Subcutaneous abdominal adipose tissue (tissue), 5 donors: ENCODE results near the gene ATP5MC3.
A peak's percentile ranks its signal among the peaks of the same experiment; 100 is the strongest.
"Not testable (repeated sequence)": the region's sequence is repeated elsewhere in the genome, so short reads cannot be mapped to it uniquely, and the experiment has no call there.

ENCODE experiments used
- H3K27ac ChIP-seq: one replicate; pipeline ENCODE4 v1.7.0; 2013; ENCODE audit warnings: low read depth, mild to moderate bottlenecking, inconsistent platforms, low read length, moderate library complexity
- H3K27me3 ChIP-seq, 5 donors: one replicate each; pipeline ENCODE4 v1.7.0; 2013; ENCODE audit warnings: low read length in 5 of 5, inconsistent platforms in 1 of 5; ENCODE audit not compliant: control insufficient read depth in 5 of 5, insufficient read depth in 4 of 5
- H3K36me3 ChIP-seq, 5 donors: one replicate each; pipeline ENCODE4 v1.7.0; 2013; ENCODE audit warnings: low read length in 5 of 5; ENCODE audit not compliant: control insufficient read depth in 5 of 5, insufficient read depth in 5 of 5
- H3K4me1 ChIP-seq, 5 donors: one replicate each; pipeline ENCODE4 v1.7.0; 2013; ENCODE audit warnings: low read length in 5 of 5, mild to moderate bottlenecking in 3 of 5, moderate library complexity in 1 of 5; ENCODE audit not compliant: control insufficient read depth in 5 of 5, insufficient read depth in 5 of 5
- H3K4me3 ChIP-seq, 5 donors: one replicate each; pipeline ENCODE4 v1.7.0; 2013; ENCODE audit warnings: low read length in 5 of 5, low read depth in 1 of 5
- H3K9ac ChIP-seq, 5 donors: one replicate each; pipeline ENCODE4 v1.7.0; 2013; ENCODE audit warnings: low read length in 5 of 5, mild to moderate bottlenecking in 4 of 5, moderate library complexity in 3 of 5
- H3K9me3 ChIP-seq, 5 donors: one replicate each; pipeline ENCODE4 v1.7.0; 2013; ENCODE audit warnings: low read length in 5 of 5; ENCODE audit not compliant: control insufficient read depth in 5 of 5
- donor health status: healthy.
- donor health status: healthy.
- donor health status: healthy.
- donor health status: healthy.
- donor health status: healthy.

ATP5MC3 gene

DNA sequence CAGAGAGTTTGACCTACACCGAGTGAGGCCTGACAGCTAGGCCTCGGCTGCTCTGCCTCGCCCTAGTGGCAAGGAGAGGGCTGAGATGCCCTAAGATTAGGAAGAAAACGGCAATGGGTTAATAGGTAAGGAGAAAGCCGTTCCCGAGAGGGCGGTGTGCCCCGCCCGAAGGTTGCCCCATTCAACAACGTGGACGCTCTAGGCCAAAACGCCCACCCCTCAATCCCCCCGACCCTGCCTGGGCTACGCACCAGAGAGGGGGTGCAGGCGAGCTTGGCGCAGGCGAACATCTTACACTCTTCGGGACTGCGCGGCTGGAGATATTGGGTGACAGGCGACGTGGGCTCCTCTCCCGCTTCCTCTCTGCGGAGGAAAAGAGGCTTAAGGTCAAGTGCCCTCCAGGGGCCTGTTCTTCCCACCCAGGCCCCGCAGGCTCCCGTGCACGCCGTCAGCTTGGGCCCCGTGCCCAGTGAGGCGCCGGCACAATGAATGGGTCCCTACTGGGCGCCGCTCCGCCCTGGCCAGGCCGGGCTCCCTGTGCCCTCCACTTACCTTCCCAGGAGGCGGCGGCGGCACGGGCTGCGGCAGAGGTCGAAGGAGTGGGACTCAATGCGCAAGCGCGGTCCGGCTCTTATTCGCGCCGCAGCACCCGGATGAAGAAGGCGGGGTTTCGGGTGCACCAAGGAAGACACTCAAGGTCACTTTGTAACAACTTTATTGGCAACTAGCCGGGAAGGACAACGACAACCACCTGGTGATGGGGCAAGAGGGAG, at the start of gene ATP5MC3:
Gene ATP5MC3, minus strand, starts transcription at position 607 of the 773 bp plus-strand sequence. Its CDS starts 317 bp downstream, at position 290.
- Histone ChIP-seq H3K27me3 (no peaks in the 10 kb centered on the region), H3K36me3 (peaks cover 24 to 36% (median 27%) of the 10 kb centered on the region in 5 donors), H3K4me1 (peaks cover 0 to 42% (median 32%) of the 10 kb centered on the region in 5 donors), H3K9me3 (no peaks in the 10 kb centered on the region), H3K27ac (peak within 1 kb of the TSS; percentile 97), H3K9ac (peak within 1 kb of the TSS; percentile 98 to 100 (median 99)), H3K4me3 (peak within 1 kb of the TSS; percentile 85 to 99 (median 95))

DNA sequence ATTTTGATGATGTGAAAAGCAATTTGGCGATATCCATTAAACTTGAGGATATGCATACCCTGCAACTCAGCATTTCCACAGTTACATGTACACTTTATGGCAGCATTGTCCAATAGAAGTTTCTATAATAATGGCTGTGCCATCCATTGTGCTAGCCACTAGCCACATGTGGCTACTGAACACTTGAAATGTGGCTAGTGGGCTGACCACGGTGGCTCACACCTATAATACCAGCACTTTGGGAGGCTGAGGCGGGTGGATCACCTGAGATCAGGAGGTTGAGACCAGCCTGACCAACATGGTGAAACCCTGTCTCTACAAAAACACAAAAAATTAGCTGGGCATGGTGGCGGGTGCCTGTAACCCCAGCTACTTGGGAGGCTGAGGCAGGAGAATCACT, 47.1 kb upstream of the ATP5MC3 start:
- H3K4me3 ChIP-seq, H3K36me3 ChIP-seq, H3K9ac ChIP-seq, H3K4me1 ChIP-seq, H3K27me3 ChIP-seq, H3K9me3 ChIP-seq, H3K27ac ChIP-seq: not testable (repeated sequence)

DNA sequence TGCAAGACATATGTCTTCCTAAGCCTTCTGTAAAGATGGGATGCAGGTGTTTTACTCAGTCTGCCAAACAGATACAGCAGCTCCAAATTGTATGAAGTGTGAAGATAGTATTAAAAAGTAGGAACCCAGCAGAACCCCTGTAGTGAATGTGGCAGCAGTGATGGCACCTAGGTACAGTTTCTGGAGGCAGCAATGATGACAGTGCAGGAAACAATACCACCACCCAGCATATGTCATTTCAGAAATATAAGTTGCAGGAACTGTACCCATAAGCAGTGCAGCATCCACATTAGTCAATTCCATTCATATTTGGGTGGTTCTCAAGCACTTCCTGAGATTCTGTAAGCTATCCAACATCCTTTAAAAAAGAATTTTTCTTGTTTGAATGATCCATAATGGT, 46.7 kb upstream of the ATP5MC3 start:
- Histone ChIP-seq H3K4me3 (no peak overlapping the region), H3K4me1 (no peaks in the 10 kb centered on the region), H3K27me3 (no peaks in the 10 kb centered on the region), H3K27ac (no peak overlapping the region), H3K9me3 (no peaks in the 10 kb centered on the region), H3K9ac (no peak overlapping the region), H3K36me3 (no peaks in the 10 kb centered on the region)

DNA sequence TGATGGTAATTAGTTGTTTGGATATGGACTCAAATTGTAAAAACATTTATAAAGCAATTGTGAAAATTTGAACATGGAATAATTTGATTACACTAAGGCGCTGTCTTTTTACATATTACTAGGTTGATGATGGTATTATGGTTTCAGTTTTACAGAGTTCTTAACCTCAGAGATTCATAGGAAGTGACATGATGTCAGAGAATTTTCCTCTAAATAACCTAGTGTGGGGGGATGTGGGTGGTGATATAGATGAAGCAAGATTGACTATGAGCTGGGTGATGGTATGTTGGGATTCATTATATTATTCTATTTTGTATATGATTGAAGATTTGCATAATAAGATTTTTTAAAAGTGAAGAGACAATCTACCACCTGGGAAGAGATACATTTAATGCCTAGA, 45.9 kb upstream of the ATP5MC3 start:
- no peaks in the 10 kb centered on the region for H3K4me1 ChIP-seq
- no peaks in the 10 kb centered on the region for H3K9me3 ChIP-seq
- H3K27me3 ChIP-seq, result no peaks in the 10 kb centered on the region
- H3K36me3 ChIP-seq, result no peaks in the 10 kb centered on the region
- no peak overlapping the region for H3K9ac ChIP-seq
- H3K4me3 ChIP-seq, result no peak overlapping the region
- H3K27ac ChIP-seq, result no peak overlapping the region

DNA sequence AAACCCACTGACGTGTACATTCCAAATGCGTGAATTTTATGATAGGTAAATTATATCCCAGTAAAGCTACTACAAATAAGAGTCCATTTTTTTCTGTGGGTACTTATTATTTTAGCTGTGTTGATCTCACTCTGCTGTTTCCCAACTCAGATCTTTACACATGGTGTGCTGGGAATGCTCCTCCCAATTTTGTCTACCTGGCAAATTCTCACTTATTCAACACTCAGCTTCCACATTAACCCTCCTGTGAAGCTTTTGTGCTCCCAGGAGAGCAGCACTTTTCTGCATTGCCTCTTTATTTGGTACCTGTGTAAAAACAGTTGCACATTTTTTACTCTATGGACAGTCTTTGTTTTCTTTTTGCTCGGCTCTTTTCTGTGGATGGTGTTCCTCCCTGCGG, 38.6 kb upstream of the ATP5MC3 start:
- Histone ChIP-seq H3K4me3 (no peak overlapping the region), H3K4me1 (no peaks in the 10 kb centered on the region), H3K27ac (no peak overlapping the region), H3K27me3 (no peaks in the 10 kb centered on the region), H3K9ac (no peak overlapping the region), H3K36me3 (no peaks in the 10 kb centered on the region), H3K9me3 (no peaks in the 10 kb centered on the region)

DNA sequence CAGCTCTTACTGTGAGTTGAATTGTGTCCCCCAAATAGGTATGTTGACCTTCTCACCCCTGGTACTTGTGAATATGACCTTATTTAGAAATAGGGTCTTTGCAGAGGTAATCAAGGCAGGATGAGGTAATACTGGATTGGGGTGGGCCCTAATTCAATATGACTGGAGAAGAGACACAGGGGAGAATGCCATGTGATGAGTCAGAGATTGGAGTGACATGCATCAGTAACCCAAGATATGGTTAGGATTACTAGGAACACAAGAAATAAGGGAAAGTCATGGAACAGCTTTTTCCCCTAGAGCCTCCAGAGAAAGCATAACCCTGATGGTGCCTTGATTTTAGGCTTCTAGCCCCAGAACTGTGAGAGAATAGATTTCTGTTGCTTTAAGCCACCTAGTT, 37.0 kb upstream of the ATP5MC3 start:
- Histone ChIP-seq H3K9me3 (no peaks in the 10 kb centered on the region), H3K9ac (no peak overlapping the region), H3K4me1 (no peaks in the 10 kb centered on the region), H3K27me3 (no peaks in the 10 kb centered on the region), H3K36me3 (no peaks in the 10 kb centered on the region), H3K27ac (no peak overlapping the region), H3K4me3 (no peak overlapping the region)

DNA sequence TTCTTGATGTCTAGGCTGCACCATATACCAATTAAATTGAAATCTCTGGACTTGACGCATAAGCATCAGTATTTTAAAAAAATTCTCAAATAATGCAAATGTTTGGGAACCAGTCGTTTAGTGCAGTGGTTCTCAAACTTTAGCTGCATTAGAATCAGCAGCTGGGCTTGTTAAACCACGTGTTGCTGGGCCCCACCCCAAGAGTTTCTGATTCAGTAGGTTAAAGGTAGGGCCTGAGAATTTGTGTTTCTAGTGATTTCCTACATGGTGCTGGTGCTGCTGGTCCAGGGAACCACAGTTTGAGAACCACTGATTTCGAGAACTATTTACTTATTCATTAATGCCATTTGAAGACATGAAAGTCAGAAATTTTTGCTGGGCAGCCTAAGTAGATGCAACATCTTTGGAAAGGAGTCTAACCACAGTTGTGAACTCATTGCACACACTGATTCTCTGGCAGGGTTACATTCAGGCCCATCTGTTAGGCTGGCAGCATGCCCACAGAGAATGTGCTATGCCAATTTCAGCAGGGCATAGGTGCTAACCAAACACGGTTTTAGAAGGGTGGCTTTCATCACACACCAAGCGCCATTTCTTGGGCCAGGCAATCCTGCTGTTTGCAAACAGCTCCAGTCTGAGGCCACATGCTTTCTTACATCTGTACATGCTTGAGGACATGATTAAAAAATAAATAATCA, 26.4 kb upstream of the ATP5MC3 start:
- no peak overlapping the region for H3K9ac ChIP-seq
- no peaks in the 10 kb centered on the region for H3K36me3 ChIP-seq
- H3K9me3 ChIP-seq, result no peaks in the 10 kb centered on the region
- H3K27ac ChIP-seq, result no peak overlapping the region
- H3K4me1 ChIP-seq, result peaks cover 0 to 16% (median 6%) of the 10 kb centered on the region in 5 donors
- no peak overlapping the region for H3K4me3 ChIP-seq
- H3K27me3 ChIP-seq, result no peaks in the 10 kb centered on the region

DNA sequence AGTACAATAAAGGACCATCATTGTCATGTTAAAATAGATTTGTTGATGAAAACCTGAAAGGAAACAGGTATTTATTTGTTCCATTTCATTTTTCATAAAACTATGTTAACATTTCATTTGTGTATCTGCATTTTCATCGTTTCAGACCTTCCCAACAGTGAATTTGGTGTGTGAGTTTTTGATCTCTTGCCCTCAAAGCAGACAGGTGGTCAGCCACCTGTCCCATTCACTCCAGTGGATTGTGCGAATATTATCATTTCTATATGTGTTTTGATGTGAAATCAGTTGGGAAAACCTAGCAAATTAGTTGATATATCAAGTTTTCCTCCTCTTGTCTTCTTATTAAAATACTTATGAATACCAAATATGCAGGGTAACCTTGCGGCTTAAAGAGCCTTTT, 25.4 kb upstream of the ATP5MC3 start:
- Histone ChIP-seq H3K9me3 (no peaks in the 10 kb centered on the region), H3K4me1 (peaks cover 0 to 16% (median 6%) of the 10 kb centered on the region in 5 donors), H3K27ac (no peak overlapping the region), H3K9ac (no peak overlapping the region), H3K36me3 (no peaks in the 10 kb centered on the region), H3K4me3 (no peak overlapping the region), H3K27me3 (no peaks in the 10 kb centered on the region)

DNA sequence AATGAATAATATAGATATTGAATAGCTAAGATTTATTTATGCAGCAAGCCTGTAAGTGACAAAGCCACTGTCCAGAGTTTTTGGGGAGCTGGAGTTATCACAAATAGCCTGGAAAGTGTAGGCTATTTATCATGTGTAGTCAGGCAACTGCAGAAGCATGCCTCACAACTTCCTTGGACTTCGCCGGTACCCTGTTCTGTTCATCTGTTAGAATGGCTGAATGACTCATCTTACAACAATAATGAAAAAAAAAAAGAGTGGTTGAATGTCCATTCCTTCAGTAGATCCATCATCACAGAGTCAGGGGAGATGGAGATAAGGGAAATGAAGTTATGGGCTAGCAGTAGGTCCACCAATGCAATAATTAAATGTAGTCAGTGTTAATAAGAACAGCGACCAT, 24.0 kb upstream of the ATP5MC3 start:
- no peaks in the 10 kb centered on the region for H3K36me3 ChIP-seq
- H3K9ac ChIP-seq, result no peak overlapping the region
- H3K4me3 ChIP-seq, result no peak overlapping the region
- peaks cover 0 to 16% (median 6%) of the 10 kb centered on the region in 5 donors for H3K4me1 ChIP-seq
- no peaks in the 10 kb centered on the region for H3K9me3 ChIP-seq
- no peak overlapping the region for H3K27ac ChIP-seq
- H3K27me3 ChIP-seq, result no peaks in the 10 kb centered on the region
